Activated CD4-positive, alpha-beta T cell treated with anti-CD3 and anti-CD28 coated beads, Interleukin-2, amount 10 ng/mL, durations not matched to agents 24 days and 14 days (primary cell): ENCODE data around the gene SMIM3. TPM values are rescaled to one million over a fixed set of nuclear protein-coding genes. Genes with fewer than 3 reads are reported as not detected.
"Not testable (repeated sequence)": the region's sequence is repeated elsewhere in the genome, so short reads cannot be mapped to it uniquely, and the experiment has no call there.

Source experiments
- DNase-seq: peaks from one replicate; pipeline ENCODE4 v3.0.0; 2022
- H3K27ac Mint-ChIP-seq: one replicate; pipeline ENCODE4 v1.8.0; 2022; ENCODE audit warnings: mild to moderate bottlenecking, mixed read lengths
- H3K27me3 Mint-ChIP-seq: one replicate; pipeline ENCODE4 v1.8.0; 2022; ENCODE audit warnings: mixed read lengths
- H3K36me3 Mint-ChIP-seq: one replicate; pipeline ENCODE4 v1.8.0; 2022; ENCODE audit warnings: low read depth, mild to moderate bottlenecking, mixed read lengths
- H3K4me1 Mint-ChIP-seq: one replicate; pipeline ENCODE4 v1.8.0; 2021; ENCODE audit warnings: mixed read lengths
- H3K4me3 Mint-ChIP-seq: one replicate; pipeline ENCODE4 v1.8.0; 2022; ENCODE audit warnings: mild to moderate bottlenecking, moderate library complexity, mixed read lengths
- H3K9me3 Mint-ChIP-seq: one replicate; pipeline ENCODE4 v1.8.0; 2021; ENCODE audit warnings: mixed read lengths
- intact Hi-C: fragments of 100-400 bp; cut with micrococcal nuclease; formaldehyde crosslinking; loops from one replicate; pipeline ENCODE4 v1.15.1; 2023
- total RNA-seq: library from RNA; stranded (reverse); gene quantifications from 2 replicates; pipeline ENCODE4 v1.2.3, GENCODE V29; 2022

The SMIM3 gene
- total RNA-seq, 1 donor from 2014 or later = 13.8 TPM

DNA sequence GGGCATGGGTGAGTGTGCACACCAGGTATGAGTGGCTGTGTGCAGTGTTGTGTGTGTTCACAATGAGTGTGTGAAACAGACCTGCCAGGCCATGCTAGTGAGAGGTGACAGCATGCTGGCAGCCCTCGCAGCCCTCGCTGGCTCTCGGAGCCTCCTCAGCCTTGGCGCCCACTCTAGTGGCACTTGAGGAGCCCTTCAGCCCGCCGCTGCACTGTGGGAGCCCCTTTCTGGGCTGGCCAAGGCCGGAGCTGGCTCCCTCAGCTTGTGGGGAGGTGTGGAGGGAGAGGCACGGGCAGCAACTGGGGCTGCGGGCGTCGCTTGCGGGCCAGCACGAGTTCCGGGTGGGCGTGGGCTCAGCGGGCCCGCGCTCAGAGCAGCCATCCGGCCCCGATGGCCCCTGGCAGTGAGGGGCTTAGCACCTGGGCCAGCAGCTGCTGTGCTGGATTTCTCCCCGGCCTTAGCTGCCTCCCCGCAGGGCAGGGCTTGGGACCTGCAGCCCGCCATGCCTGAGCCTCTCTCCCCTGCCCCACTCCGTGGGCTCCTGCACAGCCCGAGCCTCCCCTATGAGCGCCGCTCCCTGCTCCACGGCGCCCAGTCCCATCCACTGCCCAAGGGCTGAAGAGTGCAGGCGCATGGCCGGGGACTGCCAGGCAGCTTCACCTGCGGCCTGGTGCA lies 66.8 kb downstream of the SMIM3 start:
- intact Hi-C loops = loop anchor here (5.0 to 10.0 kb wide), 2 partner anchors 188 to 309 kb away; partner anchors contain the start of gene ANXA6
- peaks cover 29% of the 10 kb centered on the region for H3K4me1 Mint-ChIP-seq
- not testable (repeated sequence) for H3K9me3 Mint-ChIP-seq, H3K4me3 Mint-ChIP-seq, H3K36me3 Mint-ChIP-seq, H3K27ac Mint-ChIP-seq, DNase-seq, H3K27me3 Mint-ChIP-seq

DNA sequence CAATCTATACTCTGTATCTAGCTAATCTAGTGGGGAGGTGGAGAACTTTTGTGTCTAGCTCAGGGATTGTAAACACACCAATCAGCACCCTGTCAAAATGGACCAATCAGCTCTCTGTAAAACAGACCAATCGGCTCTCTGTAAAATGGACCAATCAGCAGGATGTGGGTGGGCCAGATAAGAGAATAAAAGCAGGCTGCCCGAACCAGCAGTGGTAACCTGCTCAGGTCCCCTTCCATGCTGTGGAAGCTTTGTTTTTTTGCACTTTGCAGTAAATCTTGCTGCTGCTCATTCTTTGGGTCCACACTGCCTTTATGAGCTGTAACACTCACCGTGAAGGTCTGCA lies 67.7 kb downstream of the SMIM3 start, which contains the start of gene IRGM:
TSS of gene IRGM (plus strand) at position 214 of the 346 bp plus-strand sequence. CDS start 1,603 bp downstream, outside the sequence.
- not testable (repeated sequence) for H3K9me3 Mint-ChIP-seq, DNase-seq, H3K36me3 Mint-ChIP-seq, H3K27me3 Mint-ChIP-seq
- intact Hi-C loops = loop anchor here (2.0 to 10.0 kb wide), 4 partner anchors 55 to 407 kb away; partner anchors contain the start of genes ANXA6 and GM2A
- peak within 1 kb of the TSS; percentile 85 for H3K27ac Mint-ChIP-seq
- peak within 1 kb of the TSS; percentile 80 for H3K4me3 Mint-ChIP-seq
- H3K4me1 Mint-ChIP-seq = peaks cover 30% of the 10 kb centered on the region

Other genes with a start within 250 kb of the SMIM3 start
- not detected in 2 replicates for gene SYNPO, start 138.1 kb upstream of the SMIM3 start, total RNA-seq
- 0.07 and 0.28 TPM in 2 replicates for gene MYOZ3, start 117.5 kb upstream of the SMIM3 start, total RNA-seq
- gene RBM22, start 77.7 kb upstream of the SMIM3 start, total RNA-seq = 69.6 and 78.4 TPM in 2 replicates
- gene DCTN4, start 19.7 kb upstream of the SMIM3 start, total RNA-seq = 43.9 and 44.8 TPM in 2 replicates
- gene IRGM, start 67.8 kb downstream of the SMIM3 start, total RNA-seq = 0.91 and 1.2 TPM in 2 replicates
- gene ZNF300, start 126.2 kb downstream of the SMIM3 start, total RNA-seq = 0.47 and 0.54 TPM in 2 replicates
- gene GPX3, start 241.8 kb downstream of the SMIM3 start, total RNA-seq = not detected in 2 replicates